ENCODE data around the gene PDZD2. TPM values are rescaled to one million over a fixed set of nuclear protein-coding genes. Genes with fewer than 3 reads are reported as not detected.
"Not testable (repeated sequence)": the region's sequence is repeated elsewhere in the genome, so short reads cannot be mapped to it uniquely, and the experiment has no call there.

Gene PDZD2
- total RNA-seq, 2 donors from 2014 or later: 10.3 to 59.5 TPM

GRCh38 chr5:32004404-32004803, 365.5 kb downstream of the PDZD2 start:
- Histone ChIP-seq H3K4me1 (replicated peaks) (no peaks in the 10 kb centered on the region), H3K27me3 (replicated peaks; ENCODE audit: insufficient read depth) (no peaks in the 10 kb centered on the region), H3K9me3 (no peaks in the 10 kb centered on the region), H3K27ac (no peak overlapping the region), H3K36me3 (no peaks in the 10 kb centered on the region), H3K4me3 (no peak overlapping the region)
- no peak for DNase-seq (ENCODE audit: low spot score)
- 87% methylated on average over 3 of the region's 3 CpGs for WGBS
- intact Hi-C loops (cut with DNase I): no loop called here
- TF ChIP-seq POLR2AphosphoS5 (IDR thresholded peaks at IDR 0.05) (no peak), POLR2A (IDR thresholded peaks at IDR 0.05) (no peak), CTCF (IDR thresholded peaks at IDR 0.05) (no peak)

GRCh38 chr5:32008746-32009145, 369.8 kb downstream of the PDZD2 start:
- intact Hi-C loops (cut with DNase I): no loop called here
- H3K9me3 ChIP-seq: no peaks in the 10 kb centered on the region
- H3K36me3 ChIP-seq: no peaks in the 10 kb centered on the region
- H3K4me3 ChIP-seq: no peak overlapping the region
- no peak overlapping the region for H3K27ac ChIP-seq
- WGBS: 97% methylated on average over 9 of the region's 9 CpGs
- no peaks in the 10 kb centered on the region for H3K27me3 ChIP-seq (replicated peaks; ENCODE audit: insufficient read depth)
- no peaks in the 10 kb centered on the region for H3K4me1 ChIP-seq (replicated peaks)
- DNase-seq (ENCODE audit: low spot score): no peak
- TF ChIP-seq POLR2A (IDR thresholded peaks at IDR 0.05): no peak
- no peak for TF ChIP-seq POLR2AphosphoS5 (IDR thresholded peaks at IDR 0.05)
- no peak for TF ChIP-seq CTCF (IDR thresholded peaks at IDR 0.05)

- no peaks in the 10 kb centered on the region for H3K36me3 ChIP-seq
- 68% methylated on average over 7 of the region's 7 CpGs for WGBS
- intact Hi-C loops (cut with DNase I): no loop called here
- no peaks in the 10 kb centered on the region for H3K4me1 ChIP-seq (replicated peaks)
- DNase-seq (ENCODE audit: low spot score): no peak
- no peak overlapping the region for H3K4me3 ChIP-seq
- no peak for TF ChIP-seq CTCF (IDR thresholded peaks at IDR 0.05)
- TF ChIP-seq POLR2AphosphoS5 (IDR thresholded peaks at IDR 0.05): no peak
- no peak for TF ChIP-seq POLR2A (IDR thresholded peaks at IDR 0.05)
- no peak overlapping the region for H3K27ac ChIP-seq
- H3K9me3 ChIP-seq: no peaks in the 10 kb centered on the region
- H3K27me3 ChIP-seq (replicated peaks; ENCODE audit: insufficient read depth): no peaks in the 10 kb centered on the region
These were observed 374.7 kb downstream of the PDZD2 start for GRCh38 chr5:32013658-32014057.

GRCh38 chr5:32014096-32014745, 375.3 kb downstream of the PDZD2 start:
- Histone ChIP-seq H3K9me3 (no peaks in the 10 kb centered on the region), H3K4me1 (replicated peaks) (no peaks in the 10 kb centered on the region), H3K4me3 (no peak overlapping the region), H3K27ac (no peak overlapping the region), H3K27me3 (replicated peaks; ENCODE audit: insufficient read depth) (no peaks in the 10 kb centered on the region), H3K36me3 (no peaks in the 10 kb centered on the region)
- no peak for DNase-seq (ENCODE audit: low spot score)
- WGBS: 84% methylated on average over 10 of the region's 10 CpGs
- intact Hi-C loops (cut with DNase I): no loop called here
- TF ChIP-seq POLR2AphosphoS5 (IDR thresholded peaks at IDR 0.05): no peak
- TF ChIP-seq POLR2A (IDR thresholded peaks at IDR 0.05): no peak
- TF ChIP-seq CTCF (IDR thresholded peaks at IDR 0.05): no peak

- H3K4me1 ChIP-seq (replicated peaks); H3K27me3 ChIP-seq (replicated peaks; ENCODE audit: insufficient read depth); H3K27ac ChIP-seq; DNase-seq (ENCODE audit: low spot score); H3K4me3 ChIP-seq; H3K36me3 ChIP-seq; intact Hi-C loops (cut with DNase I); H3K9me3 ChIP-seq: not testable (repeated sequence)
- WGBS: 88% methylated on average over 9 of the region's 9 CpGs
These were observed 376.3 kb downstream of the PDZD2 start for GRCh38 chr5:32015262-32015661.

Measured in prostate gland (tissue), 2 donors.